ENCODE measurements around the gene CLCN7.

The CLCN7 gene

GRCh38 chr16:1474796-1475551 is at the start of gene CLCN7:
CLCN7 (minus strand) TSS chr16:1475028; CDS start chr16:1474974, 54 bp downstream.
- peak; percentile 81 for DNase-seq (ENCODE audit: low read depth)

GRCh38 chr16:1524366-1524765 is 49.5 kb upstream of the CLCN7 start:
- no peak for DNase-seq (ENCODE audit: low read depth)

DNA sequence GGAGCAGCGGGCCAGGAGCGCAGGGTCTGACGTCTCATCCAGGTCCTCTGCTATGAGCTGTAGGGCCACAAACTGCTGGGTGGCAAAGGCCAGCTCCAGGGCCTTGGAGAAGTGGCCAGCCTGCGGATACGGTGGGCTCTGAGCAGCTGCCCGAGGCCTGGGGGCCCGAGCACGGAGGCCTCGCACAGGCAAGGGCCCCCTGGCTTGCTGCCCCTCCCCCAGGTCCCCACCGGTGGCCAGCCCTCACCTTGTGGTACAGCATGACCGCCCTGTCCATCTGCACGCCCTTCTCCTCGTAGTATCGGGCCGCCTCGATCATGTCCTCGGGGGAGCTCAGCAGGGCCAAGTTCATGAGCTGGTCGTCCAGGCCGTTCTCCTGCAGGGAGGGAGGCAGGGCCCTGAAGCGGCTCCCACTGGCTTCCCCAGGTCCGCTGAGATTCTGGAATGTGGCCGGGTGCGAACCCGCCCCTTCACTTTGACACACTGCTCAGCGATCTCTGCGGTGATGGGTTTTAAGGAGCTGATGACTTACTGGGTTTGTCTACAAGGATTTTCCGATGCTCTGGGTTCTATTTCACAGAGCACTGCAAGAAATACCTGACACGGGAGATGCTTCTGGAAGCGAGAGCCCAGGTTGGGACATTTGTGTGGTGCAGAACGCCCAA is 48.9 kb upstream of the CLCN7 start:
- DNase-seq (ENCODE audit: low read depth), result no peak

DNA sequence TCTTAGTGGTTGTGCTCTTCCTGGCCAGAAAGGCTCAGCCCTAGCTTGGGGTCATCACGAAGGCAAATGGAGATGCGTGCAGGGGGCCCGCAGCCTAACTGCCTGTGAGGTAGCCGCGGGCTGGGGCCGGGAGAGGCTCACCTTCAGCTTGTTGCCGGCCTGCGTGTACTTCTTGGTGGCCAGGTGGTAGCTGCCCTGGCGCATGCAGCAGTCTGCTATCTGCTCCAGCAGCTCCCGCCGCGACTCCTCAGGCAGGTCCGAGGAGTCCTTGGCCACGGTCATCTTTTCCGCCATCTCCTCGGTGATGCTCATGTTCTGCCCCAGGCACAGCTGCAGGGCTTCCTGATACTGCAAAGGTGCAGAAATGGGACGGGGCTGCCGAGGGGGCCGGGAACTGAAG is 45.6 kb upstream of the CLCN7 start:
- no peak for DNase-seq (ENCODE audit: low read depth)

GRCh38 chr16:1519831-1520230 is 45.0 kb upstream of the CLCN7 start:
- no peak for DNase-seq (ENCODE audit: low read depth)

- no peak for DNase-seq (ENCODE audit: low read depth)
Measured at GRCh38 chr16:1518626-1519135, 43.9 kb upstream of the CLCN7 start.

GRCh38 chr16:1514507-1514906 is 39.7 kb upstream of the CLCN7 start:
- no peak for DNase-seq (ENCODE audit: low read depth)

GRCh38 chr16:1512774-1513173 is 37.9 kb upstream of the CLCN7 start:
- no peak for DNase-seq (ENCODE audit: low read depth)

DNA sequence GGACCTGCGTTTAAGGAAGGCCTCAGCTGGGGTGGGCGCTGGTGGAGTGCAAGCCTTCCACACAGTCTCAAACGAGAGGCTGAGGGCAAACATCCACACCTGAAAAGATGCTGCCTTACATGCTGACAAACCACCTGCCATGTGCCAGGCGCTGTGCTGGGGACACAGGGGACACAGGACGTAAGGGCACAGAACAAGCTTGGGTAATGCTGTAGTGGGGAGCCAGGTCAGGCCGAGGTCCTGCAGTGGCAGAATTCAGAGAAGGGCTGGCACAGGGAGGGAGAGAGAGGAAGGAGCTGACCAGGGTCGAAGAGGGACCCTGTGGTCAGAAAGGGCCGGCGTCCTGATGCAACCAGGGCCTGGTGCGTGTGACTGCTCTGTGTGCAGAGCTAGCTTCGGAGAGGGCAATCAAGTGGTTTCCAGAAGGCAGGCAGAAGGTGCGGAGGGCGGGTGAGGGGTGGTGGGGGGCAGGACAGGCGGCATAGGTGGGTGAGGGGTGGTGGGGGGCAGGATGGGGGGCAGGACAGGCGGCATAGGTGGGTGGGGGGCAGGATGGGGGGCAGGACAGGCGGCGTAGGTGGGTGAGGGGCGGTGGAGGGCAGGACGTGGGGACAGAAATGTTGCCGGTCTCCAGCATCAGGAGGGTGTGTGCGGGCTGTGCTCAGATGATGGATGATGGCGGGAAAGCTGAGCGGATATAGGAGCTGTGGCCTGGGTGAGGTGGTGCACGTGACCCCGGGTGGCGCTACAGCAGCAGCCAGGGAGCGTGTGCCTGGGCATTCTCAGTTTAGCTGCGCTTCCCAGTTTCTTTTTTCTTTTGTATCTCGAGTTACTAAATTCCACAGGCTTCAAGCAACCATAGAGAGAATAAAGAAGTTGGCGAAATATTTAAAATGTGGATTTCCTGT is 37.1 kb upstream of the CLCN7 start:
- DNase-seq (ENCODE audit: low read depth), result no peak

DNA sequence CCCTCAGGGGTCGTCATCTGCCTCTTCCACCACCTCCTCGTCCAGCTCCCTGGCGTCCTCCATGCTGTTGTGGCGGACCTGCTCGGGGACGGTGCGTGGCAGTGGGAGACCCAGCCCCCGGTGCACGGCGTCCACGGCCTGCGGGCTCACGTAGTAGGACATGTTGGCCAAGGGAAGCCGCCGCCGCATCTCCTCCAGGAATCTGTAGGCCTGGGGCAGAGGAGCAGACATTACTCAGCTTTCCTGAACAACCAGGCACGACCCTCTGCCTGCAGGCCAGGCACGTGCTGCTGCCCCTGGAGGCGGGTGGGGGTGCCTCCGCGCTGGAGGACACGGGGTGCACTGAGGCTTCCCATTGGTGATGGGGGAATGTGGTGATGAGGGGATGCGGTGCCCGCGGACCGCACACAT is 36.1 kb upstream of the CLCN7 start:
- no peak for DNase-seq (ENCODE audit: low read depth)

- DNase-seq (ENCODE audit: low read depth), result no peak
Measured at GRCh38 chr16:1510272-1510671, 35.4 kb upstream of the CLCN7 start.

GRCh38 chr16:1509307-1510221 is 34.7 kb upstream of the CLCN7 start:
- DNase-seq (ENCODE audit: low read depth), result no peak

DNA sequence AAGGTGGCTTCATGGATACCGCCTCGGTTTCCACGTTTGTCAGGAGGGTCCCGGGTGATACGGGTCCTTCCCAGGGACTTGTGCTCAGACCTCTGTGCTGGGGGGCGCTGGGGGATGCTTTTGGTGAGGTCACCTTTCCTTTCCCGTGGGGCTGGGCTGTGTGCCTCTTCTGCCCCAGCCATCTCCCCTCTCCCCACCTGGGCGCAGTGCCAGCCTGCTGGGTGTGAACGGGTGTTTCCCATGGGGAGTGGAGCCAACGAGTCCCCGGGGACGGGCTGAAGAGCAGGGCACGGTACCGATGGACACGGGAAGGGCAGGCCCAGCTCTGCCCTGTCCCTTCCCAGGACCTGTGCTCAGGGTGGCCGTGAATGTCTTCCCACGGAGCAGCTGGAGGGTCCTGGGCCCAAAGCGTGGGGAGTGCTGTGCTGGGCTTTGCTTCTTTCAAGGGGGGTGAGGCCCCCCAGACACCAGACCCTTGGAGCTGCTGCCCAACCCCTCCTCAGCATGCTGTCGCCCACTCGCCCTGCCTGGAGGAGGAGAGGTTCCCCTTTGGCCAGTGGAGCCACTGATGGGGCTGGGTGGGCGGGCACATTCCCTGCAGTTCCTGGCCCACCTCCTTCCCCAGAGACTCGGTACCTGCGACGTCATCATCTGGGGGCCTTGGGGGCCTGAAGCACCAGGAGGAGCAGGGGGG is 33.8 kb upstream of the CLCN7 start:
- no peak for DNase-seq (ENCODE audit: low read depth)

GRCh38 chr16:1506494-1507213 is 31.8 kb upstream of the CLCN7 start:
- no peak for DNase-seq (ENCODE audit: low read depth)

- DNase-seq (ENCODE audit: low read depth), result no peak
Measured at GRCh38 chr16:1505912-1506311, 31.1 kb upstream of the CLCN7 start.

- no peak for DNase-seq (ENCODE audit: low read depth)
Measured at GRCh38 chr16:1505073-1505844, 30.4 kb upstream of the CLCN7 start.

DNA sequence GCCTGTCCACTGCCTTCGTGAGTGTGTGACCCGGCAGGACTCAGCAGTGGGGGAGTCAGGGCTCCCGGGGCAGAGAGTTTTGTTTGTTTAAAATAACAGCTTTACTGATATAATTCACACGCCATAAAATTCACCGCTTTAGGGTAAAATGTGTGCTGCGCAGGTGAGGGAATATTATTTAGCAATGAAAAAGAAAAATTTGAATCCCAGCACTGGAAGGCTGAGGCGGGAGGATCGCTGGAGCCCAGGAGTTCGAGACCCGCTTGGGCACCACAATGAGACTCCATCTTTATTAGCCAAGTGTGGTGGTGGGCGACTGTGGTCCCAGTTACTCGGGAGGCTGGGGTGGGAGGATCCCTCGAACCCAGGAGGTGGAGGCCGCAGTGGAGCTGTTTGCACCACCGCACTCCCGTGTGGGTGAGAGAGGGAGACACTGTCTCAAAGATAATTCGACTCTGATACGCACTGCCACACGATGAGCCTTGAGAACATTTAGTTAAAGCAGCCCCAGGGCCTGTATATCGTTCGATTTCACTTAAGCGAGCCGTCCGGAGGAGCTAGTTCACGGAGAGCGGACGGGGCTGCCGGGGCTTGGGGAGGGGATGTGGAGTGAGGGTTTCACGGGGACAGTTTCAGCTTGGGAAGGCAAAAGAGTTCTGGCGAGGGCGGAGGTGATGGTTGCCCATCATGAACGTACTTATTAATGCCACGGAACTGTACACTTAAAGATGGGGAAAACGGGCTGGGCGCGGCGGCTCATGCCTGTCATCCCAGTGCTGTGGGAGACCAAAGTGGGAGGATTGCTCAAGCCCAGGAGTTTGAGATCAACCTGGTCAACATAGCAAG is 28.5 kb upstream of the CLCN7 start:
- DNase-seq (ENCODE audit: low read depth), result no peak
